HuH-7 (cell line): ENCODE measurements around the gene GCLC.

Experiments used
- DNase-seq: peaks from one replicate; pipeline ENCODE4 v3.0.0; 2011; ENCODE audit warnings: low spot score

The GCLC gene

DNA sequence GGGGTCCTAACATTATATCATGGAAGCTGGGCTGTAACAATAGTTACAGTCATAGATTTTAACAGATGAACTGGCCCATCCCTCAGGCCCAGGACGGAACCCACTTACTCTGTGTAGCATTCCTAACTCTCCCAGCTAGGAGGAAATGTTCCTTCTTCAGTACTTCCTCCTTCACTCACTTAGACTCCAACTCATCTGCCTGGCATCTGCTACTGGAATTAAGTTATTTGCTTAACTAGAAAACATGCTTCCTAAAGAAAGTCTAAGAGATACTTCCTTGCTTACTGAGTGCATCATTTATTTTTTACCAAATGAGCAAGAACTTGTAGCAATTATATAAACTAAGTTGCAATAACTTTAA lies 20.5 kb downstream of the GCLC start:
- no peak for DNase-seq

DNA sequence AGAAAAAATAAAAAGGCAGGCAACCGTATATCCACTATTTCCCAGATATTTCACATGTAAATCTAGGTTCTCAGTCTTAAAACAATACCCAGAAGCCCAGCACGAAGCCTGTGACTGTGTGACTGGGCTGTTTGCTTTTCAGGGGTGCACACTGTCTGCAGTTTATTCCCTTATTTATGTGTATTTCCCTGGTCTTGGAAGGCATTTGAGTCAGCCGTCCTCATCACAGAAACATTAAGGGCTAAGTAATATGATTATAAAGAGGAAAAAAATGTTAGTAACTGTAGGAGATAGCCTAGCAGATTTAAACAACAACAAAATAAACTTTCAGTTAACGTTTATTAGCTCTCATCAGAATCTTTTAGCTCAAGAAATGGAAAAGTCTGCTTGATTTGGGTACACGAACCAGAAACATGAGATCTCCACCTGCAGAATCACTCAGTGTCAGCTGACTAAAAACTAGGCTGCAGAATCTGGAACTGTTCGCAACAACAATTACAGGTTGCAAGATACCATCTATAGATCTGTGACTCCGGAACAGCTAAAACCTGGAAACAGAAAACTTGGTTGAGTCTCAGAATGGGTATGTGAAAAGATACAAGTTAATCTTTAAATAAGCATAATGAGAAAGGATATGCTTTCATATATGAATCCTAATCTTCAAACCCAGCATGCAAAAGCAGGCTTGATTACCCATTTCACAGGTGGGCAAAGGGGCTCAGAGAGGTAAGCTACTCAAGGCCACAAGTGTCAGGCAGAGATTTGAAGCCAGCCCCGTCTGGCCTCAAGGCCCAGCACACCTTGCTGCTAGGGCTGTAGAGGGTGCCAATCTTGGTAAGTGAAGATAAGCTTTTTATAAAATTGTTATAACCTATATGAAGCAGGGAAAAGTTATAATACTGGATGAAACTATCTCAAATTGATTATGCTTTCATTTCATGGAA lies 21.1 kb downstream of the GCLC start:
- no peak for DNase-seq

DNA sequence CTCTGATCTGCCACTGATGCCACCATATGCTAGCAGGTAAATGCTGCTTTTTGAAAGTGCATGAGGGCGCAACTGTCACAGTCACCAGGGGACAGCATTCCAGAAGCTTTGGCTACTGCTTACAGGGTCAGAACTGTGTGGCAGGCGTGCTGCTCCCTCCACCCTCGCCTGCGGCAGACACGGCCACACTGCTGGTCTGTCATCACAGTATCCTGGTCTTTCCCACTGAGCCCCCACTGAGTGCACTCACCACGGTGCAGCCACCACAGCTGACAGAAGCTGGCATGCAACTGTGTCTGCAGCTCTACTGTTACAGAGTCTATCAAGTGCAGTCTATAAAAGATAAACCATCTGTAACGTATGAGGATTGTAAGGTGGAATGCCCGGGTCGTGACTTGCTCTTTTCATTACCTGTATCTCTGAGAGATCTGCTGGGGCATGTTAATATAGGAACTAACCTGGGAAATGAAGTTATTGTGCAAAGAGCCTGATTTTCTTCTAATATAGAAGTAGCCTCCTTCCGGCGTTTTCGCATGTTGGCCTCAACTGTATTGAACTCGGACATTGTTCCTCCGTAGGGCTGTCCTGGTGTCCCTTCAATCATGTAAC lies 24.5 kb downstream of the GCLC start:
- no peak for DNase-seq

DNA sequence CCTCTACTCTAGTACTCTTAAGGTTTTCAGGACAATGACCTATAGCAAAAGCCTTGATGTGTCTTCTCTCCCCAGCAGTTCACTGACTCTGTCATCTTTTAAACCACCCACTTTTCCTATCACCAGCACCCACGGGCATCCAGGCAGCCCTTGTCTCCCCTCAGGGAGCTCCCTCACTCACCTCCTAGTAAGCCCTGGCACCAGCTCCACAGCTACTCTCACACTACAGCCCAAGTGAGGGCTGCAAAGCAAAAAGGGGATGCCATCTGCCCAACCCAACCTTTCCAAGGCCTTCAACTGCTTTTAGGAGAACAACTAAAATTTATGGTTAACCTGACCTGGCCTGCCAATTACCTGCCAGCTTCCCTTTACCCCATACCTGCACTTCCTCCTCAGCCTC lies 26.0 kb downstream of the GCLC start:
- no peak for DNase-seq

DNA sequence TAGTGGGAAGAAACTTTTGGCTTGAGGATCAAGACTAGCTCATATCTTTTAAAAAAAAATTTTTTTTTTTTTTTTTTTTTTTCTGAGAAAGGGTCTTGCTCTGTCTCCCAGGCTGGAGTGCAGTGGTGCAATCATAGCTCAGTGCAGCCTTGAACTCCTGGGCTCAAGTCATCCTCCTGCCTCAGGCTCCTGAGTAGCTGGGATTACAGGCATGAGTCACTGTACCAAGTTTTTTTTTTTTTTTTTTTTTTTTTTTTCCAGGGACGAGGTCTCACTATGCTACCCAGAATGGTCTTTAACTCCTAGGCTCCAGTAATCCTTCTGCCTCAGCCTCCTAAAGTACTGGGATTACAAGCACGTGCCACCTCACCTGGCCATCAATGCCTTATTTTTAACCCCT lies 27.9 kb downstream of the GCLC start:
- DNase-seq: no peak

DNA sequence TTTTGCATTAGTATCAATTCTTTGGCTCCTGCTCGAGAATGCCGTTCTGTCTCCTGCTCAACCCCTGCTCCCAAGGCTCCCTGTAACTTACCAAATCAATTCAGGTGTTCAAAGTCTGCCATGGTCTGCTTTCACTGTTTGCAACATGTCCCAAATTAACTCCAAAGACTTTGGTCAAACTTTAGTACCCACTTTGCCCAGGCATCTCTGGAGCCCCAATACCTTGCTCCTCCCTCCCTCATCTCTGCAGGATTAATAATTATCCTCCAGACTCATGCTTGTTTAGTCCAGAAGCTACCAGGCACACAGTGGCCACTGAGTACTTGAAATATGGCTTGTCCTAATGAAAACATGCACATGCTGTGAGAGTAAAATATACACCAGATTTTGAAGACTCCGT lies 30.2 kb downstream of the GCLC start:
- no peak for DNase-seq

DNA sequence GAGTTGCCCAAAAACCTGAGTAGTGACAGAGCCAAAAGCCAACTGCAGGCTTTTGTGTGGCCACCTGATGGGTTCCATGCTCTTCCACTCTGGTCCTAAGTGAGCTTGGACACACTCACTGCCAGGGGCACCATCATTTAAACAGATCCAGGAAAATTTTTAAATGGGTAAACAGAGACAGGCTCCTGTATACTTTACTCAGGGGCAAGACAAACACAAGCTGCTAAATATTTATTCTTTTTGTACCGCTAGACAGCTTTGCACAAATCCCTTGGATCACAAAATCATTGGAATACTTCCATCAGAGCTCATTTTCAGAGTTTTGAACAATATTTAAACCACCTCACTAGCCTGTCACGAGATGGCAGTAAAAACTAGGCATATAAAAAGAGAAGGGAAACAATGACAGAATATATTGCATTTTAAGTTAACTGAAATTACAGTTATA lies 31.4 kb downstream of the GCLC start:
- no peak for DNase-seq

DNA sequence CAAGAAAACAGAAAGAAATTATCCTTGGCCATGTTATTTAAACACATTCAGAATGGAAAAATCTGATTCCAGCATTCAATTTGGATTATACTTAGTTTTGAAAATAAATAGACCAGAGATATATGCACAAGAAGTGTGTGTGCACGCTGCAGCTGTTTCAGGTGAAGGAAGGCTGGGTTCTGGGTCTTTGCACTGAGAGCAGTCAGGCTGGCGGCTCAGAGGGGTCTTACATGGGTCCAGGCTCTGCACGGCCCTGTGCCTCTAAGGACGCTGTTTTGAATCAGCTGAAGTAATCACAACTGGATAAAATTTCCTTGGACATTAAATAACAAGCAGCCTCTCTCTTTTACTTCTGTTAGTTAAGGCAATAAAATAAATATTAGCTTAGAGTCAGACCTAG lies 31.8 kb downstream of the GCLC start:
- DNase-seq: no peak

DNA sequence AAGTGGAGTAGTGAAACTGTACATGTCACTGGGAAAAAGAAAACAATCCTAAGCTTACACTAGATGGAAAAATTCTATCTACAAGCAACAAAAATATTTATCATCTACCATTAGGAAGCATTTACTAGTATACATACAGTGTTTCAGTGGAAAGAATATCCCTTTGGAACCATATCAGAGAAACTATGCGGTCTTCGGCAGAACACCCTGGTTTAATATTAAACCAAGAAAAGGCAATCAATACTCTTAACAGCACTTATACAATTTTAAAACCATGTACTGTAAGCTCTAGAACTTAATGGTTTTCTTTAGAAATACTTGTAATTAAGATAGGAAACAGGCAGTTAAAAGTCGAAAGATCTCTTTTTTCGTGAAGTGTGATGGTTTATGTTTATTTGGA lies 32.3 kb downstream of the GCLC start:
- DNase-seq: no peak

DNA sequence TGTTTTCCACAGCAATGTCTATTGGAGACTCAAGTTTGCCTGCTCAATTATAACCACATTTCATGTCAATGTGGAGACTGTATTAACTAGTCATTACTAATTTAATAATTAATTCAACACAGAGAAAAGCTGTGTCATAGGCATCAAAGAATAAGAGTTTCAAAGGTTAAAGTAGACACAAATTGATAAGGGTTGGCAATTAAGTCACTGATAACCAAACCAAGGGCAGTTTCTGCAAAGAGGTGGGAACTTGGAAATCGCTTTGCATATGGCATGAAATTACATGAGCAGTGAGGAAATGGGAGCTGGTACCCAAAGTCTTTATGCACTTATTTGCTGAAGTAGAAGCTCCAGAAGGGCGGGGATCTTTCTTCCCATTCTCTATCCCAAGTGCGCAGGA lies 34.2 kb downstream of the GCLC start:
- DNase-seq: no peak

DNA sequence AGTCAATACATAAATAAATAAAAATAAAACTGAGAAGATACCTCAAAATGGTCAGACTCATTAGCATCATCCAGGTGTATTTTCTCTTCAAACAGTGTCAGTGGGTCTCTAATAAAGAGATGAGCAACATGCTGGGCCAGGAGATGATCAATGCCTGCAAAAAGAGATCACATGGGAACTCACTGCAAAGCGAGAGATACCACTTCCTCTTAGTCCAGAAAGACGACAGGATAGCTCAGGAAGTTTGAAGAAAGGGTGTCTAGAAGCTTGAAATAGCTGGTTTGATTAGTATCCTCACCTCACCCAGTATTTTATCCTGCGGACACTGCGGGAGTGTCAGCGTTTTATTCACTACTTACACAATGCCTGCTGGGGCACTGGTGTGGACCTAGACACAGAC lies 38.0 kb downstream of the GCLC start:
- no peak for DNase-seq

DNA sequence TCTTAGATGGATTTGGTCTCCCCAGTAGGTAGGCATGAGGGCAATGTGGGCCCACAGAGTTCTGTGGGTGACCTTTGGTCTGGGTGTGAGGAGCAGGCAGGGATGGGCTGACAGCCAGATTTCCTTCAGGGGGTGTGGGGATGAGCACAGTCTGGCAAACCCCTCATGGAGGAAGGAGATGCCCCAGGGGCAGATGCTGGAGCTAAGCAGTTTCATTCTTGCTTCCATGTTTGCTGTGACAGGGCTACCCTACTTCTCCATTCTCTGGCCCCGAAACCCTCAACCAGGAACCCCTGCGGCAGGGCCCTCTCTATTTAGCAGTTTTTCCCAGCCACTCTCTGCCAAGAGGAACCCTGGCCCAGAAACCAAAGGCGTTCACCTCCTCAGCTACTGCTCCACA lies 40.4 kb downstream of the GCLC start:
- DNase-seq: no peak

DNA sequence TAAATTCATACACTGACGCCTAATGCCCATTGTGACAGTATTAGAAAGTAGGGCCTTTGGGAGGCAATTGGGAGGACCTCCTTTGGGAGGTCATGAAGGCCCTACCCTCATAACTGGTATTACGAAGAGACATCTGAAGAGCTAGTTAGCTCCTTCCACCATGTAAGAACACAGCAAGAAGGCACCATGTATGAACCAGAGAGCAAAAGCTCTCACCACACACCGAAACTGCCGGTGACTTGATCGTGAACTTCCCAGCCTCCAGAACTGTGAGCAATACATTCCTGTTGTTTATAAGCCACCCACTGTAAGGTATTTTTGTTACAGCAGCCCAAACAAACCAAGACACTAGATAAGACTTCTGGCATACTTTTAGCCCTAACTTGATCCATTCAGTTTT lies 41.8 kb downstream of the GCLC start:
- no peak for DNase-seq

DNA sequence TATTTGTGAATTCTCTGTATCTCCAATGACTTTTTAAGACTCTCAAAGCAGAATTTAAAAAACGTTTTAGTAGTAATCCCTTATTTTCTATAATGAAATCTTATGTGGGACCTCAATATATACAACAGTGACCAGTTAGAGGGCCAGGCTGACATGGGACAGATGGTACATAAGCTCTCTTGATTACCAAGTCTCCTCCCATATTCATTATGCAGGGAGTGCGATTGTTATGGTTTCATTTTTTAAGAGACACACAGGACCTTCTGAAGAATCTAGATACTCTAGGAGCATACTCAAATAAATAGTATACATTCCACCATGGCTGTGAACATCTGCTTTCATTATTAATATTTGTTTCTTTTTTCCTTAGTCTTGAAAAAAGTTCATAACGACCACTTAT lies 43.5 kb downstream of the GCLC start:
- no peak for DNase-seq

DNA sequence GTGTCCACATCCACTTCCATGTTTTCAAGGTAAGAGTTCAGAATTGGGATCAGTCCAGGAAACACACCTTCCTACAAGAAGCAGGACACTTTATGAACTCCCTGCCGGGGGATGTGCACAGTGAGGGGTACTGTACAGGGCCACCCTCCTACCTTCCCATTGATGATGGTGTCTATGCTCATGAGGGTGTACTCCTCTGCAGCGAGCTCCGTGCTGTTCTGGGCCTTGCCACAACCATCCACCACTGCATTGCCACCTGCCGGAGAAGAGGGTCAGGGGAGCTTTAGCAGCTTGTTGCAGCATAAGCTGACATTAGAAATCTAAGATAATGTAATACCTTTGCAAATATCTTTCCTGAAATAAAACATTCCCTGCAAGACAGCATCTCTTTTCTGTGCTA lies 44.8 kb downstream of the GCLC start:
- no peak for DNase-seq

DNA sequence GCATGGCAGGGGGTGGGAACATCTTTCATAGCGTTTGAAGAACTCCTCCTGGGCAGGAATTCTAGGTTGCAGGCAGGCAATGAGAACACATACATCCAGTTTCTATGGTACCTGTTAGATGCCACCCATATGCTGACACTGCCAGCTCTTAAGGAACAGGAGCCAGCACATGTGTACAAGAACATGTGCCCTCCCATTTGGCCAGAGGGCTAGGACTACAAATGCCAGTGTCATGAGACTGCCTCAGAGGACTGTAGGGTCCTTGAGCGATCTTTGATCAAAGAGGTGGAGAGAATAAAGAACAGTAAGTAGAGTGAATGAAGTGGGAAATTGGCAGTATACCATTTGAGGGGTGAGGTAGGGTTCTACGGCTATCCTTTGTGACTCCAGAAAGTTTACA lies 45.8 kb downstream of the GCLC start:
- no peak for DNase-seq

DNA sequence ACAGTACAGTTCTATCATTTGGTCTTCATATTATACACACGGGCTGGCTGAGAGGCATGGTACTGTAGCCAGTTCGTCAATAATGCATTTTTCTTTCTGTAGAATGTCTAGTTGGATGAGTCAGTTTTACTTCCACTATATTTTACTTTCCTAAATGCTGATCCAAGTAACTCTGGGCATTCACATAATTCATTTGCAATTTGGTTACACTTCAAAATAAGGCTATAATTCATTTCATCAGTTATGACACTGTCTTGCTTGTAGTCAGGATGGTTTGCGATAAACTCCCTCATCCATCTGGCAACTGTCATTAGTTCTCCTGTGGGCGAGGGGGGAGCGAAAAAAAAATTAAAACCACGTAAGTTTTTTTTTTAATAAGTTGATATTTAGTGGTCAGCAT lies 46.3 kb downstream of the GCLC start:
- no peak for DNase-seq

DNA sequence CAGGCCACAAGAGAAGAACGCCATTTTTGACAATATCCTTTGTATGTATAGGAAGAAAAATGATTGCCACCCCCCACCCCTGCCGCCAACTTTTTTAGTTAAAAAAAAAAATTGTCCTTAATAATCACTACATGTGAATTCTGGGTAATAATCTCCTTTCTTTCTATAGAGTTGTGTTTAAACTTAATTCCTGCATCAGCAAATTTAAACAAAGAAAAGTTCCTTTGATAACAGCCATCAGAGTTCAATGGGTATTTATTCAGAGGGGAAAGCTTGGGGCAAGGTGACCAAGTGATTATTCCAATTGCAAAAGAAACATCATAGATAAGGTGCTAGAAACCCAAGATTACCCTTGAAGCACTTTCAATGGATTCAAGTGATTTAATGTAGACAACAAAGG lies 47.0 kb downstream of the GCLC start:
- DNase-seq: no peak

DNA sequence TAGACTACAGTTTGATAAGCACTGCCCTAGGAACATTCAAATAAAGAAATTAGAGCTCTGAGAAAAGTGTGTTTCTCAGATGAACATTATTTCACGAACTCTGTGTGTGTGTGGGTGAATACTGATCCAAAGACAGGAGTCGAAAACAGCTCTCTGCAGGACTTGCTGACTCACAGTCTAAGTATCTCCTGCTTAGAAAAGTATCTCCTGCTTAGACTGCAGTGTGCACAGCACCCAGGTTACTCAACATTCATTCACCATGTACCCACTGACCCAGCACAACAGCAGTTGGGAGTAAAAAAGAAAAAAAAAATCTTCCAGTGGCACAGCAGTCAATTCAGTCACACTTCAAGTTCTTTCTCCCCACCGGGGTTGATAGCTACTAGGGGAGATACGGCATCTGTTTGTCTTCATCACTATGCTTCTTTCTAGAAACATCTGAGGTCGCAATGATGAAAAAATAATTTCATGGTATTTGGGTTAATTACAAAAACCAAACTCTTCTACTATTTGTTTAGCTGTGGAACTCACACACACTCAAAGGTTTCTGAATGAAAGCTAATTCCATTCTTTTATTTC lies 48.0 kb downstream of the GCLC start:
- DNase-seq: no peak

DNA sequence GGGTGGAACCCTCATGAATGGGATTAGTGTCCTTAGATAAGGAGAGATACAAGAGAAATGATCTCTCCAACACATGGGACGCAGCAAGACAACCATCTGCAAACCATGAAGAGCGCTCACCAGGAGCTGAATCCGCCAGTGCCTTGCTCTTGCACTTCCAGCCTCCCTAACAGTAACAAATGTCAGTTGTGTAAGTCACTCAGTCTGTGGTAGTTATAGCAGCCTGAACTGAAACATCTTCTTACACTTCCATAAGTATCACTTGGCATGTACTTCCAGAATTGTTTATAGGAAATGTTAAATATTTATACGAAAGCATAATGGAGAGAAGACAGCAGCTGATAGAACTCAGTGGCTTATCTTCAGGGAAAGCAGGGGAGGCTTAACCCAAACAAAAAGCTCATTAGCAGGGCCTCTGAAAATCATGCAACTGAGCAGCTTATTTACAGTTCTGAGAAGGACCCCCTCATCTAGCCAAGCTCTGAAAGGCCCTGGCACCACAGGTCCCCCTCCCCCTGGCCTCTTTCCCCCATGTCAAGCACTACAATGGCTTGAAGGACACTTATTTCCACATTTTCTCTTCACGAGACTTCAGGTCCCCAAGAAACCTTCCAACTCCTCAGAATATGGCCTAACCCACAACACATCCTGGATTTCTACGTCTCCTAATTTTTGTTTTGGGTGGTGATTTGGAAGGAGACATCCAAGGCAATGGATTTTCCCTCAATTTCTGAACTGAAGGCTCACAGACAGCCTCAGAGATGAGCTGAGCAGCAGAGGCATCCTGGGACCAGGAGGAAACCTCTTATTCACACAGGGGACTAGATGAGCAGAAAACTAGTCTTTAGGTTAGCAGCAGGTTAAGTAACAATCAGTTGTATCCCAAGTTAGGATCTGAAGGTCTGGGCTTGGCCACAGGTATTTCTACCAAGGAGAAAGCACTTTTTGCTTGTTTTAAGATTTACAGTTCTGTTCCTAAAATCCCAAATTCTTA lies 49.1 kb downstream of the GCLC start:
- no peak for DNase-seq

DNA sequence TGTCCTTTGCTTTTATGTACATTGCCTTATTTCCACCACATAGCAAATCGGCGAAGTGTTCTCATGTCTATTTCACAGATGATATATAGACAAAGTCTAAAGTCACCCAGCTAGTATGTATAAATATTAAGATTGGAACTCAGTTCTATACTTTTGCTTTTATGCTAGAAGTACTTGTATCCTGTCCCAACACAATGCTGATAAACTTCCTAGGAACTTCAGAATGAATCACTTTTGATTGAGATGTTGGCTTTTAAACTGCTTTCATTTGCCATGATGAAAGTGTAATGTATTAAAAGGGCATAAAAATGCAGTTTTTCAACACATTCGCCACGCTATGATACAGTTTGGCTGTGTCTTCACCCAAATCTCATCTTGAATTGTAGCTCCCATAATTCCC lies 50.8 kb downstream of the GCLC start:
- DNase-seq: no peak

DNA sequence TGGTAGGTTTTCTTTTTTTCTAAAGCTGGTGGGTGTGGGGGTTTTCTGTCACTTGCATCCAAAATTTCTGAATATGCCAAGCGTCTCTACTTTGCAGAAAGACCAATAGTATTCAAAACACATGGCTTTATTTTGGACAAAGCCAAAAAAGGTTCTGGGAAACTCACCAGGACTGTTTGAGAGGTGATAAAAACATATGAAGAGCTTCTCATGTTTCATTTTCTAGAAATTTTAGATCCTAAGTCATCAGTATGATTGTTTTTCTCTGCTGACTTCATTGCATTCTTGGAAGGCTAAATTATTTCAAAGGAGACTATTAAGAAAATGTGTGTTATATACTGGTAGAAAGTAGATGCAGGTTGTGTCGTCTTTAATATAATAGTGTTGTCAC lies 51.3 kb downstream of the GCLC start:
- DNase-seq: no peak
